ENCODE measurements around the gene CTNS.

DNA sequence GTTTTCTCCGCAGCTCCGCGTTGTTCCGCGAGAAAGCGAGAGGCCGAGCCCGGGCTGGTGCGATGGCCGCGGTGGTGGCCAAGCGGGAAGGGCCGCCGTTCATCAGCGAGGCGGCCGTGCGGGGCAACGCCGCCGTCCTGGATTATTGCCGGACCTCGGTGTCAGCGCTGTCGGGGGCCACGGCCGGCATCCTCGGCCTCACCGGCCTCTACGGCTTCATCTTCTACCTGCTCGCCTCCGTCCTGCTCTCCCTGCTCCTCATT is 32.5 kb downstream of the CTNS start:
- no peak for TF ChIP-seq SIN3A (IDR thresholded peaks at IDR 0.05; ENCODE audit: borderline replicate concordance, insufficient read depth, low read depth, low read length)
- TF ChIP-seq, protein P1, sequence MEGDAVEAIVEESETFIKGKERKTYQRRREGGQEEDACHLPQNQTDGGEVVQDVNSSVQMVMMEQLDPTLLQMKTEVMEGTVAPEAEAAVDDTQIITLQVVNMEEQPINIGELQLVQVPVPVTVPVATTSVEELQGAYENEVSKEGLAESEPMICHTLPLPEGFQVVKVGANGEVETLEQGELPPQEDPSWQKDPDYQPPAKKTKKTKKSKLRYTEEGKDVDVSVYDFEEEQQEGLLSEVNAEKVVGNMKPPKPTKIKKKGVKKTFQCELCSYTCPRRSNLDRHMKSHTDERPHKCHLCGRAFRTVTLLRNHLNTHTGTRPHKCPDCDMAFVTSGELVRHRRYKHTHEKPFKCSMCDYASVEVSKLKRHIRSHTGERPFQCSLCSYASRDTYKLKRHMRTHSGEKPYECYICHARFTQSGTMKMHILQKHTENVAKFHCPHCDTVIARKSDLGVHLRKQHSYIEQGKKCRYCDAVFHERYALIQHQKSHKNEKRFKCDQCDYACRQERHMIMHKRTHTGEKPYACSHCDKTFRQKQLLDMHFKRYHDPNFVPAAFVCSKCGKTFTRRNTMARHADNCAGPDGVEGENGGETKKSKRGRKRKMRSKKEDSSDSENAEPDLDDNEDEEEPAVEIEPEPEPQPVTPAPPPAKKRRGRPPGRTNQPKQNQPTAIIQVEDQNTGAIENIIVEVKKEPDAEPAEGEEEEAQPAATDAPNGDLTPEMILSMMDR (IDR thresholded peaks at IDR 0.05): no peak
- TF ChIP-seq POLR2AphosphoS5 (IDR thresholded peaks at IDR 0.05; ENCODE audit: low read depth, low read length): no peak
- TF ChIP-seq, protein P2, sequence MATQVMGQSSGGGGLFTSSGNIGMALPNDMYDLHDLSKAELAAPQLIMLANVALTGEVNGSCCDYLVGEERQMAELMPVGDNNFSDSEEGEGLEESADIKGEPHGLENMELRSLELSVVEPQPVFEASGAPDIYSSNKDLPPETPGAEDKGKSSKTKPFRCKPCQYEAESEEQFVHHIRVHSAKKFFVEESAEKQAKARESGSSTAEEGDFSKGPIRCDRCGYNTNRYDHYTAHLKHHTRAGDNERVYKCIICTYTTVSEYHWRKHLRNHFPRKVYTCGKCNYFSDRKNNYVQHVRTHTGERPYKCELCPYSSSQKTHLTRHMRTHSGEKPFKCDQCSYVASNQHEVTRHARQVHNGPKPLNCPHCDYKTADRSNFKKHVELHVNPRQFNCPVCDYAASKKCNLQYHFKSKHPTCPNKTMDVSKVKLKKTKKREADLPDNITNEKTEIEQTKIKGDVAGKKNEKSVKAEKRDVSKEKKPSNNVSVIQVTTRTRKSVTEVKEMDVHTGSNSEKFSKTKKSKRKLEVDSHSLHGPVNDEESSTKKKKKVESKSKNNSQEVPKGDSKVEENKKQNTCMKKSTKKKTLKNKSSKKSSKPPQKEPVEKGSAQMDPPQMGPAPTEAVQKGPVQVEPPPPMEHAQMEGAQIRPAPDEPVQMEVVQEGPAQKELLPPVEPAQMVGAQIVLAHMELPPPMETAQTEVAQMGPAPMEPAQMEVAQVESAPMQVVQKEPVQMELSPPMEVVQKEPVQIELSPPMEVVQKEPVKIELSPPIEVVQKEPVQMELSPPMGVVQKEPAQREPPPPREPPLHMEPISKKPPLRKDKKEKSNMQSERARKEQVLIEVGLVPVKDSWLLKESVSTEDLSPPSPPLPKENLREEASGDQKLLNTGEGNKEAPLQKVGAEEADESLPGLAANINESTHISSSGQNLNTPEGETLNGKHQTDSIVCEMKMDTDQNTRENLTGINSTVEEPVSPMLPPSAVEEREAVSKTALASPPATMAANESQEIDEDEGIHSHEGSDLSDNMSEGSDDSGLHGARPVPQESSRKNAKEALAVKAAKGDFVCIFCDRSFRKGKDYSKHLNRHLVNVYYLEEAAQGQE (IDR thresholded peaks at IDR 0.05; ENCODE audit: insufficient read depth in 1 of 2, low read depth in 2 of 2, low read length in 1 of 2): no peak

All from Panc1 (cell line).